GM12865 (cell line): Measurements from ENCODE around the gene ZDHHC21.

Experiments used
- DNase-seq: peaks from one replicate; pipeline ENCODE4 v3.0.0; 2010; ENCODE audit warnings: low read depth
- H3K4me3 ChIP-seq: 2 replicates; pipeline ENCODE4 v1.5.1; 2011; ENCODE audit warnings: mild to moderate bottlenecking, low read depth, low read length, control low read depth
- TF ChIP-seq, protein P1 (sequence below): IDR thresholded peaks from 2 replicates; pipeline ENCODE4 v1.5.1; 2011; ENCODE audit warnings: low read length, control low read depth, low read depth, inconsistent platforms; ENCODE audit not compliant: insufficient read depth; ENCODE audit errors: missing control alignments

The ZDHHC21 gene

DNA sequence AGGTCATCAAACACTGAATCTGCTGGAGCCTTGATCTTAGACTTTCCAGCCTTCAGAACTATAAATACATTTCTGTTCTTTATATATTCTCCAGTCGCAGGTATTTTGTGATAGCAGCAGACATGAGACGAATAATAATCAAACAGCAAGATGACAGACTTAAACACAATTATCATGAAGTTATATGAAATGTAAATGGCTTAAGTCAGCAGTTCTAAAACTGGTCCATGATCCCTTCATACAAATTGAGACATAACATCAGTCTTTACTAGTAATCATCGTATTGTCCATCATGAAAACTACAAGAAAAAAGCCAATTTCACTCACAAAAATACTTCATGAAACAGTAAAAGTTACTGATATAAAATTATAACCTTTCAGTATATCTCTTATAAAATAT, 101.8 kb downstream of the ZDHHC21 start:
- DNase-seq = no peak
- no peak overlapping the region for H3K4me3 ChIP-seq
- TF ChIP-seq, protein P1, sequence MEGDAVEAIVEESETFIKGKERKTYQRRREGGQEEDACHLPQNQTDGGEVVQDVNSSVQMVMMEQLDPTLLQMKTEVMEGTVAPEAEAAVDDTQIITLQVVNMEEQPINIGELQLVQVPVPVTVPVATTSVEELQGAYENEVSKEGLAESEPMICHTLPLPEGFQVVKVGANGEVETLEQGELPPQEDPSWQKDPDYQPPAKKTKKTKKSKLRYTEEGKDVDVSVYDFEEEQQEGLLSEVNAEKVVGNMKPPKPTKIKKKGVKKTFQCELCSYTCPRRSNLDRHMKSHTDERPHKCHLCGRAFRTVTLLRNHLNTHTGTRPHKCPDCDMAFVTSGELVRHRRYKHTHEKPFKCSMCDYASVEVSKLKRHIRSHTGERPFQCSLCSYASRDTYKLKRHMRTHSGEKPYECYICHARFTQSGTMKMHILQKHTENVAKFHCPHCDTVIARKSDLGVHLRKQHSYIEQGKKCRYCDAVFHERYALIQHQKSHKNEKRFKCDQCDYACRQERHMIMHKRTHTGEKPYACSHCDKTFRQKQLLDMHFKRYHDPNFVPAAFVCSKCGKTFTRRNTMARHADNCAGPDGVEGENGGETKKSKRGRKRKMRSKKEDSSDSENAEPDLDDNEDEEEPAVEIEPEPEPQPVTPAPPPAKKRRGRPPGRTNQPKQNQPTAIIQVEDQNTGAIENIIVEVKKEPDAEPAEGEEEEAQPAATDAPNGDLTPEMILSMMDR = no peak

DNA sequence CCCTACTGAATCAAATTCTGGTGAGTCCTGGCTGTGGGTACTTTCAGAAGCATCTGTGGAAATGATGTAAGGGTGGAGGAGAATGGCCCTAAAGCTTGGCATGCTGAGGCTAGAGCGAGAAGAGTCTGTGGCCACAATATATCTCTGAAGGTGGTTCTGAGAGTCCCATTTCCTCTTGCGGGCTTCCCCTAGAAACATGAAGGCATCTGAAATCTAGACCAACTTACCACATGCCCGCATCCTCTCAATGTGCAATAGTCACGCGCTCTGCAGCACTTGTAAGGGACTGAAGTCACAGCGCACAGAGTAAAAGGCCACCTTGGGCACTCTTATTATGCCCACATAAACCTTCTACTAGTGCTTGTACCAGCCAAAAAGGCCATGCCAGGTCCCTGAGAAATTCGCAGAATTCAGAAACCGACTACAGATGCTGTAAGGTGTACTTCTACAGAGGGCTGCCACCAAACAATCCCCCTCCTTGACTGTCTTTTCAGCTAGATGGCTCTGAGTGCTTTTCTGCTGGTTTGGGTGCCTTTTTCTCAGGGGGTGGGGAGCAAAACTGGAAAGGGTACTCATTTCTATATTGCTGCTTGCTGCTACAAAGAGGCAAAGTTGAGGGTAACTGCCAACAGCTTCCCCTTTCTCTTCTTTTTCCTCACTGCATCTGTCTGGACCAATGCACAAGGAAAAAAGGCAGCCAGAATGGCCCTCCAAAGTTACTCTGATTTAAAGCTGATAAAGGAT, 107.3 kb downstream of the ZDHHC21 start:
- peak; percentile 90 for DNase-seq
- H3K4me3 ChIP-seq = no peak overlapping the region
- TF ChIP-seq, protein P1 = no peak

DNA sequence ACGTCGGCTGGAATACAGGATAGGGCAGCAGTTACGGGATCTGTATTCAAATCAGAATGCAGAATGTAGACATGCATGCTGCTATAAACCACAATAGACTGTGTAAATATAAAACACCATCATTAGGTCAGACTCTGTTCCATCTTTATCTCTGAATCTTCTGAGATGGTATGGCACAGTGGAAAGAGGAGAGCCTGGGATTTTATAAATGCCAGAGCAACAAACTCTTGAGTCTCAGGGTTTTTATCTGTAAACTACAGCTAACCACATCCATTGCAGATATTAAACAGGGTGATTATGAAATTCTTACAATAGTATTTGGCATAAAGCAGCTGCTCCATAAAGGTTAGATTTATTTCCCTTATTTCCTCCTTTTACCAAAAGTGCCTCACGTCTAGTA, 108.7 kb downstream of the ZDHHC21 start:
- TF ChIP-seq, protein P1 = no peak
- no peak overlapping the region for H3K4me3 ChIP-seq

DNA sequence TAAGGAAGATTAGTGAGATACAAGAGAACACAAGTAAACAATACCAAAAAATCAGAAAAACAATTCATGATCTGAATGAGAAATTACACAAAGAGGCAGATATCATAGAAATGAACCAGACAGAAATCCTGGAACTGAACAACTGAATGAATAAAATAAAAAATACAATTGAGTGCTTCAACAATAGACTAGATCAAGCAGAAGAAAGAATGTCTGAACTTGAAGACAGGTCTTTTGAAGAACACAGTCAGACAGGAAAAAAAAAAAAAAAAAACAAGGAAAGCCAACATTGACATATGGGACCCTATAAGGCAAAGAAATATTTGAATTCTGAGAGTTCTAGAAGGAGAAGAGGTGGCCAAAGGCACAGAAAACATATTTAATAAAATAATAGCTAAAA, 115.2 kb downstream of the ZDHHC21 start:
- TF ChIP-seq, protein P1 = no peak
- H3K4me3 ChIP-seq = no peak overlapping the region
- no peak for DNase-seq

More for the DNA sequence above, 108.7 kb downstream of the ZDHHC21 start:
- DNase-seq = no peak

DNA sequence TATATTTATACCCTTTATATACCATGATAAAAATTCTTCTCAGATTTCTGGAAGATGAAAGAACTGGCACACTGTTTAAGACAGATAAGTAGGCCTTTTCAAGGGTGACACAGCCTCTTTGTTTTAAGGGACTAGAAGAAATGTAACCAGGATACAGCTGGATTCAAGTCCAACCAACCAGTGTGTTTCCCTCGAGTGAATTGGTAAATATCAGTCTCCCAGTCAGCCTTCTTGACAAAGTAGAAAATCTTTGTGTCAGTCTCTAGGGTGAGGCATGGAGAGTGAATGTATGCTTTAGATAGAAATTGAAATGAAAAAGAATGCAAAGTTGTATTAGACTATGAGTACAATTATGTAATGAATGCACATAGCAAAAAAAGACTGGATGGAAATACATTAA, 119.1 kb downstream of the ZDHHC21 start:
- no peak overlapping the region for H3K4me3 ChIP-seq
- TF ChIP-seq, protein P1 = no peak
- DNase-seq = no peak

DNA sequence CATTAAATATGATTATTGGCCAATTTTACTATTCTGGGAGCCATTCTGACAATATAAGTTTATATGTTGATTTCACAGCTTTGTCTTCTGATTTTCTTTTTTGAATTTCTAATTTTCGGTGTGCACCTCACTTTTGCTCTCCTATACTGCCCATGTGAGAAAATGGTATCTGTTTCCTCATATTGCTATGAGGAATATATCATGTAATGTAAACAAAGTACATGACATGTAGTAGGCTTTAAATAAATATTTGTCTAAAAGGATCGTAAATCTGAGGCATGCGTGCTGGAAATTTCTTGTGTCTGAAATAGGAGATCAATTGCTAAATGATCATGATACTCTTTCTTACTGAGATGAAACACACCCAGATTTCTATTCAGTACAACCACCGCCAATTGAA, 119.9 kb downstream of the ZDHHC21 start:
- TF ChIP-seq, protein P1 = no peak
- H3K4me3 ChIP-seq = no peak overlapping the region
- DNase-seq = no peak
